HG02759 (cell line): Measurements from ENCODE around the gene C2CD5.
A peak's percentile ranks its signal among the peaks of the same experiment; 100 is the strongest.

Experiments
- ATAC-seq: cut with Tn5 transposase; IDR thresholded peaks from one replicate; pipeline ENCODE4 v1.9.1; 2021; ENCODE audit warnings: mild to moderate bottlenecking, moderate library complexity; ENCODE audit not compliant: unreplicated experiment

The C2CD5 gene

GRCh38 chr12:22416801-22417200 is 127.5 kb downstream of the C2CD5 start:
- ATAC-seq = no peak

- ATAC-seq = no peak
Measured at GRCh38 chr12:22415342-22416309, 128.7 kb downstream of the C2CD5 start.

- ATAC-seq = no peak
Measured at GRCh38 chr12:22414742-22415141, 129.6 kb downstream of the C2CD5 start.

- ATAC-seq = no peak
Measured at GRCh38 chr12:22413592-22413991, 130.8 kb downstream of the C2CD5 start.

- no peak for ATAC-seq
Measured at GRCh38 chr12:22412581-22412980, 131.8 kb downstream of the C2CD5 start.

- ATAC-seq = no peak
Measured at GRCh38 chr12:22410486-22410885, 133.9 kb downstream of the C2CD5 start.

GRCh38 chr12:22409377-22410164 is 134.8 kb downstream of the C2CD5 start:
- ATAC-seq = peak; percentile 93

GRCh38 chr12:22408610-22409376 is 135.5 kb downstream of the C2CD5 start:
- no peak for ATAC-seq

- no peak for ATAC-seq
Measured at GRCh38 chr12:22407397-22407796, 136.9 kb downstream of the C2CD5 start.

GRCh38 chr12:22406627-22407026 is 137.7 kb downstream of the C2CD5 start:
- peak; percentile 39 for ATAC-seq

- no peak for ATAC-seq
Measured at GRCh38 chr12:22399464-22400180, 144.7 kb downstream of the C2CD5 start.
